Spleen (tissue), 11 donors: ENCODE data around the gene CRACR2A. TPM values are rescaled to one million over a fixed set of nuclear protein-coding genes. Genes with fewer than 3 reads are reported as not detected.

Experiments
- DNase-seq: peaks from one replicate; pipeline ENCODE4 v3.0.0-alpha.2; 2020
- H3K27ac ChIP-seq, 8 donors: fragments of 200-600 bp; sonication (generic) in 7 of 8; 1 replicate in 4 of 8; 2 replicates in 4 of 8; pipeline versions ENCODE4 v1.5.0 to v1.8.0; 2016 to 2021; ENCODE audit warnings: inconsistent platforms in 4 of 8, mild to moderate bottlenecking in 4 of 8, moderate library complexity in 1 of 8
- H3K27me3 ChIP-seq, 7 donors: fragments of 200-600 bp; sonication (generic) in 6 of 7; replicated peaks in 1 of 7; 1 replicate in 4 of 7; 2 replicates in 3 of 7; pipeline versions ENCODE4 v1.5.0 to v1.8.0; 2016 to 2021; ENCODE audit warnings: inconsistent platforms in 3 of 7, mild to moderate bottlenecking in 1 of 7
- H3K36me3 ChIP-seq, 6 donors: fragments of 200-600 bp; sonication (generic) in 5 of 6; 1 replicate in 4 of 6; 2 replicates in 2 of 6; pipeline versions ENCODE4 v1.5.0 to v1.8.0; 2016 to 2021; ENCODE audit warnings: inconsistent platforms in 2 of 6
- H3K4me1 ChIP-seq, 6 donors: fragments of 200-600 bp; sonication (generic) in 5 of 6; 1 replicate in 3 of 6; 2 replicates in 3 of 6; pipeline versions ENCODE4 v1.5.0 to v1.8.0; 2016 to 2021; ENCODE audit warnings: inconsistent platforms in 3 of 6
- H3K4me3 ChIP-seq, 8 donors: fragments of 200-600 bp; sonication (generic) in 7 of 8; 1 replicate in 4 of 8; 2 replicates in 4 of 8; pipeline versions ENCODE4 v1.5.0 to v1.8.0; 2016 to 2021; ENCODE audit warnings: inconsistent platforms in 4 of 8, mild to moderate bottlenecking in 4 of 8, moderate library complexity in 2 of 8
- H3K9me3 ChIP-seq, 8 donors: fragments of 200-600 bp; sonication (generic) in 7 of 8; 1 replicate in 4 of 8; 2 replicates in 4 of 8; pipeline versions ENCODE4 v1.5.0 to v1.8.0; 2016 to 2021; ENCODE audit warnings: inconsistent platforms in 4 of 8
- CTCF ChIP-seq, 11 experiments: fragments of 200-600 bp in 7 of 11; fragments of 450-650 bp in 4 of 11; sonication (generic) in 4 of 11; IDR thresholded peaks in 8 of 11; conservative IDR thresholded peaks in 3 of 11; 1 replicate in 7 of 11; 2 replicates in 4 of 11; pipeline versions ENCODE4 v1.4.0 to v1.8.0; 2016 to 2021; ENCODE audit warnings: antibody characterized with exemption in 11 of 11, inconsistent platforms in 4 of 11, mild to moderate bottlenecking in 1 of 11
- POLR2A ChIP-seq, 3 donors: fragments of 450-650 bp; IDR thresholded peaks; one replicate each; pipeline ENCODE4 v1.5.1; 2017; ENCODE audit warnings: antibody characterized with exemption in 3 of 3, mild to moderate bottlenecking in 1 of 3
- POLR2AphosphoS5 ChIP-seq, 3 donors: sonication (generic); formaldehyde crosslinking; IDR thresholded peaks; one replicate each; pipeline ENCODE4 v1.5.1; 2017; ENCODE audit warnings: antibody characterized with exemption in 3 of 3
- WGBS, 5 donors: extraction: QIAGEN DNeasy Blood & Tissue Kit in 3 of 5; methylation state at CpG; one replicate each; pipeline versions ENCODE4 v1.1.5 to v1.1.7; 2013 to 2018; 5-methylcytosine and 5-hydroxymethylcytosine counted together
- intact Hi-C: fragments of 100-400 bp; cut with DNase I; formaldehyde crosslinking; loops from one replicate; pipeline ENCODE4 v1.15.0; 2023; ENCODE audit warnings: low total_unique reads
- polyA plus RNA-seq, 3 donors: library from polyadenylated mRNA; stranded (reverse); fragments of 200-250 nt; gene quantifications; one replicate each; pipeline ENCODE4 v1.2.1, GENCODE V29; 2013
- total RNA-seq, 7 donors: library from RNA; depleted of rRNA in 3 of 7; stranded (reverse); fragments of >200 nt in 3 of 7; fragmentation: NEBNext Ultra II Directional in 4 of 7; extraction: Animal tissue kit (Norgen Biotek cat#: 25700) in 4 of 7; gene quantifications; one replicate each; pipeline versions ENCODE4 v1.1.0 to v1.2.1, GENCODE V29; 2016 to 2021
- donor health status: healthy with polysubstance abuse.
- donor health status: DM: no; HTN: no; CAD: no; lungs with moderate emphysema.
- donor health status: DM: no; HTN: no; CAD: no.
- donor health status: Bipolar disorder and iron deficiency.
- donor health status: healthy.
- donor health status: DM: no; HTN: no; CAD: no.
- donor health status: DM: yes; HTN: yes; CAD: no.

The CRACR2A gene
- total and polyA plus RNA-seq, 10 donors = 3.3 to 27.6 (median 21.1) TPM

GRCh38 chr12:3572560-3572959, 180.3 kb downstream of the CRACR2A start:
- no peak for DNase-seq
- H3K4me1 ChIP-seq = no peaks in the 10 kb centered on the region
- no peak overlapping the region for H3K27ac ChIP-seq
- TF ChIP-seq POLR2A (IDR thresholded peaks at IDR 0.05) (no peak), POLR2AphosphoS5 (IDR thresholded peaks at IDR 0.05) (no peak), CTCF (IDR thresholded peaks at IDR 0.05 in 8 of 11, conservative IDR thresholded peaks at IDR 0.05 in 3 of 11) (no peak)
- no peaks in the 10 kb centered on the region for H3K36me3 ChIP-seq
- H3K27me3 ChIP-seq = peaks cover 0 to 20% (median 0%) of the 10 kb centered on the region in 7 donors
- no peaks in the 10 kb centered on the region for H3K9me3 ChIP-seq
- intact Hi-C loops = no loop called here
- H3K4me3 ChIP-seq = no peak overlapping the region

- no peaks in the 10 kb centered on the region for H3K36me3 ChIP-seq
- no peak for TF ChIP-seq POLR2AphosphoS5 (IDR thresholded peaks at IDR 0.05)
- no peak for TF ChIP-seq CTCF (IDR thresholded peaks at IDR 0.05 in 8 of 11, conservative IDR thresholded peaks at IDR 0.05 in 3 of 11)
- no peak for TF ChIP-seq POLR2A (IDR thresholded peaks at IDR 0.05)
- H3K4me3 ChIP-seq = no peak overlapping the region
- H3K9me3 ChIP-seq = no peaks in the 10 kb centered on the region
- no peak overlapping the region for H3K27ac ChIP-seq
- no peaks in the 10 kb centered on the region for H3K4me1 ChIP-seq
- intact Hi-C loops = no loop called here
- DNase-seq = no peak
- H3K27me3 ChIP-seq = peaks cover 0 to 14% (median 0%) of the 10 kb centered on the region in 7 donors
These were observed 181.2 kb downstream of the CRACR2A start for GRCh38 chr12:3571724-3572123.

- no peaks in the 10 kb centered on the region for H3K36me3 ChIP-seq
These were observed 181.6 kb downstream of the CRACR2A start for GRCh38 chr12:3571323-3571722.

GRCh38 chr12:3568695-3569094, 184.2 kb downstream of the CRACR2A start:
- H3K4me1 ChIP-seq = no peaks in the 10 kb centered on the region
- H3K27me3 ChIP-seq = no peaks in the 10 kb centered on the region
- no peaks in the 10 kb centered on the region for H3K9me3 ChIP-seq
- intact Hi-C loops = no loop called here
- DNase-seq = no peak
- no peak overlapping the region for H3K4me3 ChIP-seq
- WGBS, 5 donors = 86 to 95% (median 90%) methylated on average over 9 of the region's 9 CpGs
- no peaks in the 10 kb centered on the region for H3K36me3 ChIP-seq
- no peak for TF ChIP-seq CTCF (IDR thresholded peaks at IDR 0.05 in 8 of 11, conservative IDR thresholded peaks at IDR 0.05 in 3 of 11)
- TF ChIP-seq POLR2A (IDR thresholded peaks at IDR 0.05) = no peak
- no peak for TF ChIP-seq POLR2AphosphoS5 (IDR thresholded peaks at IDR 0.05)
- no peak overlapping the region for H3K27ac ChIP-seq

More at GRCh38 chr12:3571323-3571722, 181.6 kb downstream of the CRACR2A start:
- no peak overlapping the region for H3K4me3 ChIP-seq
- intact Hi-C loops = no loop called here
- no peaks in the 10 kb centered on the region for H3K9me3 ChIP-seq
- H3K27me3 ChIP-seq = peaks cover 0 to 11% (median 0%) of the 10 kb centered on the region in 7 donors
- H3K4me1 ChIP-seq = no peaks in the 10 kb centered on the region
- no peak for DNase-seq
- no peak overlapping the region for H3K27ac ChIP-seq
- TF ChIP-seq POLR2A (IDR thresholded peaks at IDR 0.05) = no peak
- no peak for TF ChIP-seq CTCF (IDR thresholded peaks at IDR 0.05 in 8 of 11, conservative IDR thresholded peaks at IDR 0.05 in 3 of 11)
- TF ChIP-seq POLR2AphosphoS5 (IDR thresholded peaks at IDR 0.05) = no peak
- 22 to 49% (median 40%) methylated on average over 1 of the region's 1 CpG for WGBS, 5 donors
